Melanocyte of skin (primary cell): ENCODE measurements around the gene ZSCAN2. TPM values are rescaled to one million over a fixed set of nuclear protein-coding genes. Genes with fewer than 3 reads are reported as not detected.

Experiments used
- total RNA-seq, 2 donors: library from RNA; depleted of rRNA; stranded (reverse); fragments of >200 nt; gene quantifications; 2 replicates each; pipeline ENCODE4 v1.2.3, GENCODE V29; 2012

Gene ZSCAN2
- total RNA-seq = 1 to 10 TPM; 5.0 to 9.6 TPM

GRCh38 chr15:84600687-84601554, at the start of gene ZSCAN2:
TSS of gene ZSCAN2 (plus strand) at chr15:84601009. CDS start at chr15:84603928, 2,919 bp downstream.

GRCh38 chr15:84653910-84654688, 53.3 kb downstream of the ZSCAN2 start, which contains the start of gene WDR73:
TSS of gene WDR73 (minus strand) at chr15:84654283. CDS start at chr15:84654274, 9 bp downstream.

GRCh38 chr15:84658080-84658787, 57.4 kb downstream of the ZSCAN2 start, which contains the start of gene NMB:
TSS of gene NMB (minus strand) at chr15:84658199. CDS start at chr15:84658152, 47 bp downstream.

Other genes with a start within 250 kb of the ZSCAN2 start
- 10 to 100 TPM; 26.8 to 33.6 TPM for gene WDR73, start 53.3 kb downstream of the ZSCAN2 start, total RNA-seq
- gene NMB, start 57.2 kb downstream of the ZSCAN2 start, total RNA-seq = 1 to 10 TPM; 5.7 to 7.9 TPM
- 100 to 1,000 TPM in 1 of 2 donors, 10 to 100 TPM in 1; 74.7 to 123 TPM for gene SEC11A, start 115.1 kb downstream of the ZSCAN2 start, total RNA-seq
- gene ZNF592, start 147.6 kb downstream of the ZSCAN2 start, total RNA-seq = 10 to 100 TPM in 1 of 2 donors, 1 to 10 TPM in 1; 8.7 to 10.7 TPM
- under 1 TPM; under 0.01 to 0.34 TPM for gene ALPK3, start 216.3 kb downstream of the ZSCAN2 start, total RNA-seq